Measurements from ENCODE around the gene RAB7B.

- TF ChIP-seq CTCF (IDR thresholded peaks at IDR 0.05), result no peak
- TF ChIP-seq POLR2A (IDR thresholded peaks at IDR 0.05), result no peak
Measured at GRCh38 chr1:206030191-206030590, 27.0 kb upstream of the RAB7B start.

Measured in right lobe of liver (tissue), 4 donors.